ENCODE measurements around the gene ROCK2.

ROCK2 gene

DNA sequence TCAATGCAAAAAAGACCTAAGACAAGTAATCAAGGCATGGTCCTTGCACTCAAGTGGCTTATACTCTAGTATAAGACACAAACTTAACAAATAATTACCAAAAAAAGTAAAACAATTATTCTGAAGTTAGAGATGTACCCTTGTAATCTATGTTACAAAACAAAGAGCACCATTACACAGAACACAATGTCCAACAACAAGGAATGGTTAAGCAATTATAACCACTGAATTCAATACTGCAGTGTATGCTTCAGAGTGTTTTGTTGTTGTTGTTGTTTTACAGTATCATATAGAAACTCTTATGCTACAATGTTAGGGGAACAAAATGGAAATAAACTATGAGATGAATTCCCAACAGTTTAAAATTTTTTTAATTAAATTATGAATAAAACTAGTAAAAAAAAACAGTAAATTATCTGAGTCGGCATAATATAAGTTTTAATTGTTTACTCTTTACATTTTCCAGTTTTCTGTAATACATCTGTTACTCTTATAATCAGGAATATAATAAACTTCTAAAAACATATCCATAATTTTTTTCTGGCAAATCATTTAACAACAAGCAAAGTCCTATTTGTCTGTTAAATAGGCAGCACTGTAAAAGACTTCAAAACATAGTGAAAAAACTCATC, 29.2 kb downstream of the ROCK2 start (continued):
- TF ChIP-seq, protein P1, sequence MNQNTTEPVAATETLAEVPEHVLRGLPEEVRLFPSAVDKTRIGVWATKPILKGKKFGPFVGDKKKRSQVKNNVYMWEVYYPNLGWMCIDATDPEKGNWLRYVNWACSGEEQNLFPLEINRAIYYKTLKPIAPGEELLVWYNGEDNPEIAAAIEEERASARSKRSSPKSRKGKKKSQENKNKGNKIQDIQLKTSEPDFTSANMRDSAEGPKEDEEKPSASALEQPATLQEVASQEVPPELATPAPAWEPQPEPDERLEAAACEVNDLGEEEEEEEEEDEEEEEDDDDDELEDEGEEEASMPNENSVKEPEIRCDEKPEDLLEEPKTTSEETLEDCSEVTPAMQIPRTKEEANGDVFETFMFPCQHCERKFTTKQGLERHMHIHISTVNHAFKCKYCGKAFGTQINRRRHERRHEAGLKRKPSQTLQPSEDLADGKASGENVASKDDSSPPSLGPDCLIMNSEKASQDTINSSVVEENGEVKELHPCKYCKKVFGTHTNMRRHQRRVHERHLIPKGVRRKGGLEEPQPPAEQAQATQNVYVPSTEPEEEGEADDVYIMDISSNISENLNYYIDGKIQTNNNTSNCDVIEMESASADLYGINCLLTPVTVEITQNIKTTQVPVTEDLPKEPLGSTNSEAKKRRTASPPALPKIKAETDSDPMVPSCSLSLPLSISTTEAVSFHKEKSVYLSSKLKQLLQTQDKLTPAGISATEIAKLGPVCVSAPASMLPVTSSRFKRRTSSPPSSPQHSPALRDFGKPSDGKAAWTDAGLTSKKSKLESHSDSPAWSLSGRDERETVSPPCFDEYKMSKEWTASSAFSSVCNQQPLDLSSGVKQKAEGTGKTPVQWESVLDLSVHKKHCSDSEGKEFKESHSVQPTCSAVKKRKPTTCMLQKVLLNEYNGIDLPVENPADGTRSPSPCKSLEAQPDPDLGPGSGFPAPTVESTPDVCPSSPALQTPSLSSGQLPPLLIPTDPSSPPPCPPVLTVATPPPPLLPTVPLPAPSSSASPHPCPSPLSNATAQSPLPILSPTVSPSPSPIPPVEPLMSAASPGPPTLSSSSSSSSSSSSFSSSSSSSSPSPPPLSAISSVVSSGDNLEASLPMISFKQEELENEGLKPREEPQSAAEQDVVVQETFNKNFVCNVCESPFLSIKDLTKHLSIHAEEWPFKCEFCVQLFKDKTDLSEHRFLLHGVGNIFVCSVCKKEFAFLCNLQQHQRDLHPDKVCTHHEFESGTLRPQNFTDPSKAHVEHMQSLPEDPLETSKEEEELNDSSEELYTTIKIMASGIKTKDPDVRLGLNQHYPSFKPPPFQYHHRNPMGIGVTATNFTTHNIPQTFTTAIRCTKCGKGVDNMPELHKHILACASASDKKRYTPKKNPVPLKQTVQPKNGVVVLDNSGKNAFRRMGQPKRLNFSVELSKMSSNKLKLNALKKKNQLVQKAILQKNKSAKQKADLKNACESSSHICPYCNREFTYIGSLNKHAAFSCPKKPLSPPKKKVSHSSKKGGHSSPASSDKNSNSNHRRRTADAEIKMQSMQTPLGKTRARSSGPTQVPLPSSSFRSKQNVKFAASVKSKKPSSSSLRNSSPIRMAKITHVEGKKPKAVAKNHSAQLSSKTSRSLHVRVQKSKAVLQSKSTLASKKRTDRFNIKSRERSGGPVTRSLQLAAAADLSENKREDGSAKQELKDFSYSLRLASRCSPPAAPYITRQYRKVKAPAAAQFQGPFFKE (tag by site-specific recombination; IDR thresholded peaks at IDR 0.05; ENCODE audit: borderline replicate concordance) = no peak
- TF ChIP-seq ZNF621 (tag by site-specific recombination; IDR thresholded peaks at IDR 0.05) (no peak), ZBTB48 (tag by site-specific recombination; IDR thresholded peaks at IDR 0.05) (no peak), ZNF76 (tag by site-specific recombination; IDR thresholded peaks at IDR 0.05; ENCODE audit: borderline replicate concordance, low read depth) (no peak), OSR2 (tag by site-specific recombination; IDR thresholded peaks at IDR 0.05) (no peak), ZNF548 (tag by site-specific recombination; IDR thresholded peaks at IDR 0.05) (no peak), ZNF521 (tag by site-specific recombination; IDR thresholded peaks at IDR 0.05) (no peak), ZNF354C (tag by site-specific recombination; IDR thresholded peaks at IDR 0.05; ENCODE audit: borderline replicate concordance, low read depth) (no peak), ZNF350 (tag by site-specific recombination; IDR thresholded peaks at IDR 0.05) (no peak), ZNF837 (tag by site-specific recombination; IDR thresholded peaks at IDR 0.05) (no peak)
- TF ChIP-seq, protein P2, sequence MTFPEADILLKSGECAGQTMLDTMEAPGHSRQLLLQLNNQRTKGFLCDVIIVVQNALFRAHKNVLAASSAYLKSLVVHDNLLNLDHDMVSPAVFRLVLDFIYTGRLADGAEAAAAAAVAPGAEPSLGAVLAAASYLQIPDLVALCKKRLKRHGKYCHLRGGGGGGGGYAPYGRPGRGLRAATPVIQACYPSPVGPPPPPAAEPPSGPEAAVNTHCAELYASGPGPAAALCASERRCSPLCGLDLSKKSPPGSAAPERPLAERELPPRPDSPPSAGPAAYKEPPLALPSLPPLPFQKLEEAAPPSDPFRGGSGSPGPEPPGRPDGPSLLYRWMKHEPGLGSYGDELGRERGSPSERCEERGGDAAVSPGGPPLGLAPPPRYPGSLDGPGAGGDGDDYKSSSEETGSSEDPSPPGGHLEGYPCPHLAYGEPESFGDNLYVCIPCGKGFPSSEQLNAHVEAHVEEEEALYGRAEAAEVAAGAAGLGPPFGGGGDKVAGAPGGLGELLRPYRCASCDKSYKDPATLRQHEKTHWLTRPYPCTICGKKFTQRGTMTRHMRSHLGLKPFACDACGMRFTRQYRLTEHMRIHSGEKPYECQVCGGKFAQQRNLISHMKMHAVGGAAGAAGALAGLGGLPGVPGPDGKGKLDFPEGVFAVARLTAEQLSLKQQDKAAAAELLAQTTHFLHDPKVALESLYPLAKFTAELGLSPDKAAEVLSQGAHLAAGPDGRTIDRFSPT (tag by site-specific recombination; IDR thresholded peaks at IDR 0.05) = no peak
- TF ChIP-seq, protein P3, sequence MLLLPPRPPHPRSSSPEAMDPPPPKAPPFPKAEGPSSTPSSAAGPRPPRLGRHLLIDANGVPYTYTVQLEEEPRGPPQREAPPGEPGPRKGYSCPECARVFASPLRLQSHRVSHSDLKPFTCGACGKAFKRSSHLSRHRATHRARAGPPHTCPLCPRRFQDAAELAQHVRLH (tag by site-specific recombination; IDR thresholded peaks at IDR 0.05) = no peak
- TF ChIP-seq, protein P4, sequence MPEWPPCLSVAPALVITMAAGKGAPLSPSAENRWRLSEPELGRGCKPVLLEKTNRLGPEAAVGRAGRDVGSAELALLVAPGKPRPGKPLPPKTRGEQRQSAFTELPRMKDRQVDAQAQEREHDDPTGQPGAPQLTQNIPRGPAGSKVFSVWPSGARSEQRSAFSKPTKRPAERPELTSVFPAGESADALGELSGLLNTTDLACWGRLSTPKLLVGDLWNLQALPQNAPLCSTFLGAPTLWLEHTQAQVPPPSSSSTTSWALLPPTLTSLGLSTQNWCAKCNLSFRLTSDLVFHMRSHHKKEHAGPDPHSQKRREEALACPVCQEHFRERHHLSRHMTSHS (tag by site-specific recombination; IDR thresholded peaks at IDR 0.05) = no peak
- TF ChIP-seq, protein P5, sequence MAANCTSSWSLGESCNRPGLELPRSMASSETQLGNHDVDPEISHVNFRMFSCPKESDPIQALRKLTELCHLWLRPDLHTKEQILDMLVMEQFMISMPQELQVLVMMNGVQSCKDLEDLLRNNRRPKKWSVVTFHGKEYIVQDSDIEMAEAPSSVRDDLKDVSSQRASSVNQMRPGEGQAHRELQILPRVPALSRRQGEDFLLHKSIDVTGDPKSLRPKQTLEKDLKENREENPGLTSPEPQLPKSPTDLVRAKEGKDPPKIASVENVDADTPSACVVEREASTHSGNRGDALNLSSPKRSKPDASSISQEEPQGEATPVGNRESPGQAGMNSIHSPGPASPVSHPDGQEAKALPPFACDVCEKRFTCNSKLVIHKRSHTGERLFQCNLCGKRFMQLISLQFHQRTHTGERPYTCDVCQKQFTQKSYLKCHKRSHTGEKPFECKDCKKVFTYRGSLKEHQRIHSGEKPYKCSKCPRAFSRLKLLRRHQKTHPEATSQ (tag by site-specific recombination; IDR thresholded peaks at IDR 0.05) = no peak

DNA sequence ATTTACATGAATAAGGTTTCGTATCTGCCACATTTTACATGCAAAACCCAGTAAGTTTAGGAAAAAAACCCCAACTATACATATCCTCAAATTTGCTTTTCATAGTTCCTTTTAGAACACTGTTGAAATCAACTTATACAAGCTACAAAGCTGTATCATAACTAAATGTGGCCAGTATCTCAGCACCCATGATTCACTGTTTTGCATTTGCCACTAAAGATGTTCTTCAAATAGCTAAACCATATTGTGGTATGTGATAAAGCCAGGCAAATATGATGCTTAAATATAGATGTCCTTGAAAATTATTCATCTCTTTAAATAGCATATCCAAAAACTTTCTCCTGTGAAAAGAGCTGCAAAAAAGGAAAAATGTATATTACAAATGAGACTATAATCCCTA, 29.9 kb downstream of the ROCK2 start:
- POLR2A ChIA-PET = no interaction called here
- Histone ChIP-seq H3K4me1 (ENCODE audit: control insufficient read depth, insufficient read depth, low read length) (peaks cover 25% of the 10 kb centered on the region), H3K4me3 (ENCODE audit: low read depth, low read length) (no peak overlapping the region), H3K9me3 (ENCODE audit: control insufficient read depth, insufficient read depth, low read depth, low read length) (no peaks in the 10 kb centered on the region), H3K36me3 (ENCODE audit: control insufficient read depth in 2 of 2, insufficient read depth in 1 of 2, low read length in 2 of 2) (no peaks in the 10 kb centered on the region), H3K27ac (ENCODE audit: extremely low read depth, low read depth, low read length) (no peak overlapping the region)
- CTCF ChIA-PET = interaction anchor here (0.6 kb wide), 1 partner anchor 270 kb away, joined by 3 read pairs; no protein-coding TSS in a partner anchor
- TF ChIP-seq ZNF658 (tag by site-specific recombination; IDR thresholded peaks at IDR 0.05) = no peak
- TF ChIP-seq ZNF112 (tag by site-specific recombination; IDR thresholded peaks at IDR 0.05) = no peak

Measured in HEK293 (cell line).